Measurements from ENCODE around the gene EFCAB6. TPM values are rescaled to one million over a fixed set of nuclear protein-coding genes. Genes with fewer than 3 reads are reported as not detected.

Gene EFCAB6
- total RNA-seq, 1 experiment from 2014 or later: 0.94 TPM

DNA sequence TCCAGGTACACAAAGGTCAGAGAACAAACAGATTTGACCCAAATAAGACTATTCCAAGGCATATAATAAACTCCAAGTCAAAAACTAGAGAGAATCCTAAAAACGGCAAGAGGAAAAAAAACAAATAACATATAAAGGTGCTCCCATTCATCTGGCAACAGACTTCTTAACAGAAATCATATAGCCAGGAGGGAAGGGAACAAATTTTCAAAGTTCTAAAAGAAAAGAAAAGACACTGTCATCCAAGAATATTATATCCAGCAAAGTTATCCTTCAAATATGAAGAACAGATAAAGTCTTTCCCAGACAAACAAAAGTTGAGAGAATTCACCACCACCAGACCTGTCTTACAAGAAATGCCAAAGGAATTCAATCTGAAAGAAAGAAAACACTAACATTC, 11.1 kb downstream of the EFCAB6 start:
- no peak overlapping the region for H3K4me3 Mint-ChIP-seq
- peaks cover 5% of the 10 kb centered on the region for H3K27me3 Mint-ChIP-seq (ENCODE audit: low read depth)
- ChIA-PET POLR2A (no interaction called here), CTCF (interaction anchor here (1.2 to 1.6 kb wide), 2 partner anchors 45 to 84 kb away, joined by 3 to 4 read pairs; no protein-coding TSS in a partner anchor)
- peaks cover 13% of the 10 kb centered on the region for H3K9me3 Mint-ChIP-seq
- H3K4me1 Mint-ChIP-seq: peaks cover 6% of the 10 kb centered on the region
- no peak overlapping the region for H3K27ac Mint-ChIP-seq
- no peak for DNase-seq (ENCODE audit: low spot score)
- H3K36me3 Mint-ChIP-seq: no peaks in the 10 kb centered on the region
- TF ChIP-seq GTF2I (CRISPR knock-in tag; conservative IDR thresholded peaks at IDR 0.05) (no peak), PRRX2 (CRISPR knock-in tag; IDR thresholded peaks at IDR 0.05) (no peak), NR3C1 (CRISPR knock-in tag; conservative IDR thresholded peaks at IDR 0.05; ENCODE audit: low read depth) (no peak), MXD4 (CRISPR knock-in tag; IDR thresholded peaks at IDR 0.05; ENCODE audit: borderline replicate concordance) (no peak), ELF4 (CRISPR knock-in tag; IDR thresholded peaks at IDR 0.05; ENCODE audit: low read depth) (no peak), CREM (CRISPR knock-in tag; IDR thresholded peaks at IDR 0.05) (no peak), ARID4B (CRISPR knock-in tag; IDR thresholded peaks at IDR 0.05; ENCODE audit: borderline replicate concordance) (no peak), E2F1 (CRISPR knock-in tag; IDR thresholded peaks at IDR 0.05) (no peak), MYBL2 (CRISPR knock-in tag; IDR thresholded peaks at IDR 0.05) (no peak), NR2C2 (CRISPR knock-in tag; IDR thresholded peaks at IDR 0.05) (no peak), CDX4 (CRISPR knock-in tag; IDR thresholded peaks at IDR 0.05; ENCODE audit: borderline replicate concordance) (no peak), IRF1 (CRISPR knock-in tag; IDR thresholded peaks at IDR 0.05) (no peak), ZNF219 (CRISPR knock-in tag; IDR thresholded peaks at IDR 0.05; ENCODE audit: borderline replicate concordance) (no peak), IRF2 (CRISPR knock-in tag; IDR thresholded peaks at IDR 0.05; ENCODE audit: borderline replicate concordance, low read depth) (no peak), NFE2L1 (CRISPR knock-in tag; IDR thresholded peaks at IDR 0.05) (no peak), TEAD1 (CRISPR knock-in tag; IDR thresholded peaks at IDR 0.05) (no peak), OVOL2 (CRISPR knock-in tag; IDR thresholded peaks at IDR 0.05; ENCODE audit: borderline replicate concordance) (no peak), RELA (CRISPR knock-in tag; IDR thresholded peaks at IDR 0.05; ENCODE audit: borderline replicate concordance) (no peak)
- TF ChIP-seq, protein P1, sequence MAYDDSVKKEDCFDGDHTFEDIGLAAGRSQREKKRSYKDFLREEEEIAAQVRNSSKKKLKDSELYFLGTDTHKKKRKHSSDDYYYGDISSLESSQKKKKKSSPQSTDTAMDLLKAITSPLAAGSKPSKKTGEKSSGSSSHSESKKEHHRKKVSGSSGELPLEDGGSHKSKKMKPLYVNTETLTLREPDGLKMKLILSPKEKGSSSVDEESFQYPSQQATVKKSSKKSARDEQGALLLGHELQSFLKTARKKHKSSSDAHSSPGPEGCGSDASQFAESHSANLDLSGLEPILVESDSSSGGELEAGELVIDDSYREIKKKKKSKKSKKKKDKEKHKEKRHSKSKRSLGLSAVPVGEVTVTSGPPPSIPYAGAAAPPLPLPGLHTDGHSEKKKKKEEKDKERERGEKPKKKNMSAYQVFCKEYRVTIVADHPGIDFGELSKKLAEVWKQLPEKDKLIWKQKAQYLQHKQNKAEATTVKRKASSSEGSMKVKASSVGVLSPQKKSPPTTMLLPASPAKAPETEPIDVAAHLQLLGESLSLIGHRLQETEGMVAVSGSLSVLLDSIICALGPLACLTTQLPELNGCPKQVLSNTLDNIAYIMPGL (CRISPR knock-in tag; IDR thresholded peaks at IDR 0.05): no peak
- TF ChIP-seq, protein P2, sequence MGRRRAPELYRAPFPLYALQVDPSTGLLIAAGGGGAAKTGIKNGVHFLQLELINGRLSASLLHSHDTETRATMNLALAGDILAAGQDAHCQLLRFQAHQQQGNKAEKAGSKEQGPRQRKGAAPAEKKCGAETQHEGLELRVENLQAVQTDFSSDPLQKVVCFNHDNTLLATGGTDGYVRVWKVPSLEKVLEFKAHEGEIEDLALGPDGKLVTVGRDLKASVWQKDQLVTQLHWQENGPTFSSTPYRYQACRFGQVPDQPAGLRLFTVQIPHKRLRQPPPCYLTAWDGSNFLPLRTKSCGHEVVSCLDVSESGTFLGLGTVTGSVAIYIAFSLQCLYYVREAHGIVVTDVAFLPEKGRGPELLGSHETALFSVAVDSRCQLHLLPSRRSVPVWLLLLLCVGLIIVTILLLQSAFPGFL (CRISPR knock-in tag; IDR thresholded peaks at IDR 0.05; ENCODE audit: borderline replicate concordance): no peak
- no peak for ATAC-seq
